Stimulated activated CD4-positive, alpha-beta T cell treated with anti-CD3 and anti-CD28 coated beads, TNF-alpha, amount 100 ng/mL, for 48 hours (primary cell): ENCODE measurements around the gene CROT.
"Not testable (repeated sequence)": the region's sequence is repeated elsewhere in the genome, so short reads cannot be mapped to it uniquely, and the experiment has no call there.

Experiments
- DNase-seq, 3 donors: peaks; one replicate each; pipeline ENCODE4 v3.0.0-alpha.2; 2020; ENCODE audit warnings: low read depth in 3 of 3

Gene CROT

GRCh38 chr7:87345166-87345927, at the start of gene CROT:
TSS of gene CROT (plus strand) at chr7:87345664. CDS start at chr7:87349069, 3,405 bp downstream.
- DNase-seq = peak; percentile 85 to 95 (median 90)

GRCh38 chr7:87300756-87301155, 44.7 kb upstream of the CROT start:
- DNase-seq = no peak

GRCh38 chr7:87310790-87311419, 34.6 kb upstream of the CROT start:
- DNase-seq = no peak

GRCh38 chr7:87312215-87312865, 33.1 kb upstream of the CROT start:
- DNase-seq = peak; percentile 11 to 39 (median 31)

GRCh38 chr7:87316097-87316700, 29.3 kb upstream of the CROT start:
- no peak for DNase-seq

- DNase-seq = no peak
These were observed 28.5 kb upstream of the CROT start for GRCh38 chr7:87316846-87317552.

GRCh38 chr7:87317691-87318245, 27.7 kb upstream of the CROT start:
- no peak for DNase-seq

- DNase-seq = no peak
These were observed 26.7 kb upstream of the CROT start for GRCh38 chr7:87318741-87319140.

GRCh38 chr7:87319154-87319581, 26.3 kb upstream of the CROT start:
- DNase-seq = not testable (repeated sequence)

- DNase-seq = no peak
These were observed 22.6 kb upstream of the CROT start for GRCh38 chr7:87322912-87323311.

GRCh38 chr7:87325576-87326370, 19.7 kb upstream of the CROT start:
- no peak for DNase-seq

- DNase-seq = no peak
These were observed 17.2 kb upstream of the CROT start for GRCh38 chr7:87328281-87328680.

- DNase-seq = no peak
These were observed 15.1 kb upstream of the CROT start for GRCh38 chr7:87330316-87330715.

GRCh38 chr7:87330942-87331341, 14.5 kb upstream of the CROT start:
- DNase-seq = no peak

GRCh38 chr7:87331687-87332252, 13.7 kb upstream of the CROT start:
- no peak for DNase-seq

- DNase-seq = no peak
These were observed 13.1 kb upstream of the CROT start for GRCh38 chr7:87332321-87332720.

GRCh38 chr7:87336136-87336535, 9.3 kb upstream of the CROT start:
- DNase-seq = no peak

- DNase-seq = no peak
These were observed 8.1 kb upstream of the CROT start for GRCh38 chr7:87337331-87337730.

GRCh38 chr7:87339373-87339897, 6.0 kb upstream of the CROT start:
- DNase-seq = no peak

- DNase-seq = no peak
These were observed 4.0 kb upstream of the CROT start for GRCh38 chr7:87341441-87341840.
